ENCODE results near the gene TTLL11. TPM values are rescaled to one million over a fixed set of nuclear protein-coding genes. Genes with fewer than 3 reads are reported as not detected.

The TTLL11 gene
- total RNA-seq, 4 donors from 2014 or later, result 3.0 to 9.9 (median 7.4) TPM

DNA sequence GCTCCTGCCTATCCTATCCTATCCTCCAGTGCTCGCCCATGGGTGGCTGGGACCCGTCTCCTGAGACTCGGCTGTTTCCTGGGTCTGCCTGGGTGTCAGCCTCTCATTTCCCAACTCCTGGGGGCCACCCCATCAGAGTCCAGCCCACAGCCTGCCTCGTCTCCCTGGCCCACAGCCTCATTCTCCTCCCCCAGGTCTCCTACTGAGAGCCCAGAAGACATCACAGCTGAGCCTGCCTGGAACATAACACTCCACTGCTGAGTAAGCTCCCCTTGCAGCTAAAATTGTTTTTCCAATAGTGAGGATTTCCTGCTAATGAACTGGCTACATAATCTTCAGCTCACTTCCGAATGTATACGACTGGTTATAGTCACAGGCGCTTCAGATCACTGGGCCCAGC, 95.3 kb downstream of the TTLL11 start:
- no peaks in the 10 kb centered on the region for H3K36me3 ChIP-seq
- no peak for DNase-seq
- no peak for TF ChIP-seq POLR2A (IDR thresholded peaks at IDR 0.05)
- TF ChIP-seq, protein P1, sequence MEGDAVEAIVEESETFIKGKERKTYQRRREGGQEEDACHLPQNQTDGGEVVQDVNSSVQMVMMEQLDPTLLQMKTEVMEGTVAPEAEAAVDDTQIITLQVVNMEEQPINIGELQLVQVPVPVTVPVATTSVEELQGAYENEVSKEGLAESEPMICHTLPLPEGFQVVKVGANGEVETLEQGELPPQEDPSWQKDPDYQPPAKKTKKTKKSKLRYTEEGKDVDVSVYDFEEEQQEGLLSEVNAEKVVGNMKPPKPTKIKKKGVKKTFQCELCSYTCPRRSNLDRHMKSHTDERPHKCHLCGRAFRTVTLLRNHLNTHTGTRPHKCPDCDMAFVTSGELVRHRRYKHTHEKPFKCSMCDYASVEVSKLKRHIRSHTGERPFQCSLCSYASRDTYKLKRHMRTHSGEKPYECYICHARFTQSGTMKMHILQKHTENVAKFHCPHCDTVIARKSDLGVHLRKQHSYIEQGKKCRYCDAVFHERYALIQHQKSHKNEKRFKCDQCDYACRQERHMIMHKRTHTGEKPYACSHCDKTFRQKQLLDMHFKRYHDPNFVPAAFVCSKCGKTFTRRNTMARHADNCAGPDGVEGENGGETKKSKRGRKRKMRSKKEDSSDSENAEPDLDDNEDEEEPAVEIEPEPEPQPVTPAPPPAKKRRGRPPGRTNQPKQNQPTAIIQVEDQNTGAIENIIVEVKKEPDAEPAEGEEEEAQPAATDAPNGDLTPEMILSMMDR (IDR thresholded peaks at IDR 0.05), result no peak
- H3K4me3 ChIP-seq, result no peak overlapping the region
- no peak overlapping the region for H3K27ac ChIP-seq
- H3K9me3 ChIP-seq, result no peaks in the 10 kb centered on the region
- no peaks in the 10 kb centered on the region for H3K4me1 ChIP-seq
- H3K27me3 ChIP-seq, result no peaks in the 10 kb centered on the region

DNA sequence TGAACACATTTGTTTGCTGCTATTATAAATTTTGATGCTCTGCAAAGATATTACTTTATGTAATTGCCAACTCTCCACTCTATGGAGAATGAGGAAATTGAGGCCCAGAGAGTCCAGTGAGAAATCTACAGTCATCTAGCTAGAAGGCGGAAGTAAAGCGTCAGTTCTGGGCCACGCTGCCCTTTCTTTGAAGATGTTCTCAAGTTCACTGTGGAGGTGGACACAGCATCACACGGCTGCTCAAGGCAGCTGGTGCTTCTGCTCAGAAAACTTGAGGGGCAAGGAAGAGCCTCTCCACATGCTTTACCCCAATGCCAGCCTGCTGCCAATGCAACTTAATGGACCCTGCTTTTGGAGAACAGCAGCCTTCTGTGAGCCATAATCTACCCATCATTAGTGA, 96.3 kb downstream of the TTLL11 start:
- no peak overlapping the region for H3K4me3 ChIP-seq
- H3K4me1 ChIP-seq, result no peaks in the 10 kb centered on the region
- H3K27me3 ChIP-seq, result no peaks in the 10 kb centered on the region
- no peak overlapping the region for H3K27ac ChIP-seq
- no peaks in the 10 kb centered on the region for H3K36me3 ChIP-seq
- no peak for TF ChIP-seq POLR2A (IDR thresholded peaks at IDR 0.05)
- TF ChIP-seq, protein P1 (IDR thresholded peaks at IDR 0.05), result no peak
- no peak for DNase-seq
- H3K9me3 ChIP-seq, result no peaks in the 10 kb centered on the region

- no peak for DNase-seq
- Histone ChIP-seq H3K4me3 (no peak overlapping the region), H3K36me3 (no peaks in the 10 kb centered on the region), H3K9me3 (no peaks in the 10 kb centered on the region), H3K4me1 (no peaks in the 10 kb centered on the region), H3K27ac (no peak overlapping the region), H3K27me3 (no peaks in the 10 kb centered on the region)
- TF ChIP-seq, protein P1 (IDR thresholded peaks at IDR 0.05), result no peak
- no peak for TF ChIP-seq POLR2A (IDR thresholded peaks at IDR 0.05)
Observed at GRCh38 chr9:121995997-121996396, 97.1 kb downstream of the TTLL11 start.

DNA sequence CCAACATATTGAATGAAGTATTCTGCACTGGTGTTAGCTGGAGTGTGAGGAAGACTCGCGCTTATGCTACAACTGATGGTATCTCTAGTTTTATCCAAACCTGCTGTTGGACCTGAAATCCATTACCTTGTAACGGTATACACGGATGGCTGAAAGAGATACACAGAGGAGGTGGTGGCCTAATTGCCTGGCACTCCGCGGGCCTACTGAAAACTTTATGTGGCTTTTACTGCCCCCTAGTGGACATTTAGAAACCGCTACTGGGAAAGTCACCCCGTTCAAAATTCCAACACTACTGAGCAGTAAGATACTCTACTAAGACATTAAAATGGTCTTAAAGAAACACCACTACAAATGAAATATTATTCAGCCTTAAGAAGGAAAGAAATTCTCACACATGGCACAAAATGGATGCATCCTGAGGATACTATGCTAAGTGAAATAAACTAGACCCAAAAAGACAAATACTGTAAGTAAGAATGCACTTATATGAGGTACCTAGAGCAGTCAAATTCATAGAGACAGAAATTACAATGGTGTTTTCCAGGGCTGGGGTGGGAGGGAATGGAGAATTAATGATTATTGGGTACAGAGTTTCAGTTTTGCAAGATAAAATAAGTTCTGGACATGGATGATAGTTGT, 100.4 kb downstream of the TTLL11 start:
- DNase-seq, result peak in 2 of 3 donors; percentile 46 to 79
- TF ChIP-seq, protein P1 (IDR thresholded peaks at IDR 0.05), result peak; percentile 59 to 92 (median 78)
- TF ChIP-seq POLR2A (IDR thresholded peaks at IDR 0.05), result peak in 1 of 2 donors; percentile 10
- Histone ChIP-seq H3K4me3 (no peak overlapping the region), H3K27ac (no peak overlapping the region), H3K4me1 (no peaks in the 10 kb centered on the region), H3K9me3 (no peaks in the 10 kb centered on the region), H3K27me3 (no peaks in the 10 kb centered on the region), H3K36me3 (no peaks in the 10 kb centered on the region)

GRCh38 chr9:121991307-121991661, 101.8 kb downstream of the TTLL11 start:
- H3K36me3 ChIP-seq, result no peaks in the 10 kb centered on the region
- no peak for TF ChIP-seq POLR2A (IDR thresholded peaks at IDR 0.05)
- TF ChIP-seq, protein P1 (IDR thresholded peaks at IDR 0.05), result no peak
- H3K4me3 ChIP-seq, result no peak overlapping the region
- H3K27ac ChIP-seq, result no peak overlapping the region
- H3K9me3 ChIP-seq, result no peaks in the 10 kb centered on the region
- no peaks in the 10 kb centered on the region for H3K27me3 ChIP-seq
- H3K4me1 ChIP-seq, result no peaks in the 10 kb centered on the region
- DNase-seq, result no peak

Measured in Peyer's patch (tissue), 4 donors.